SU-DHL-6 (cell line): ENCODE measurements around the gene SLC38A1.

Experiments used
- EZH2phosphoT487 ChIP-seq: fragments of 200-600 bp; sonication (generic), shearing (Covaris generic); conservative IDR thresholded peaks from 2 replicates; pipeline ENCODE4 v1.6.1; 2018; ENCODE audit warnings: mild to moderate bottlenecking, antibody characterized with exemption, low read length, moderate library complexity, mixed read lengths
- TF ChIP-seq, protein P1 (sequence below): fragments of 200-600 bp; sonication (generic); IDR thresholded peaks from one replicate; pipeline ENCODE4 v1.5.1; 2017; ENCODE audit warnings: antibody characterized with exemption, mild to moderate bottlenecking, low read length, moderate library complexity; ENCODE audit not compliant: insufficient read depth, poor library complexity, severe bottlenecking

DNA sequence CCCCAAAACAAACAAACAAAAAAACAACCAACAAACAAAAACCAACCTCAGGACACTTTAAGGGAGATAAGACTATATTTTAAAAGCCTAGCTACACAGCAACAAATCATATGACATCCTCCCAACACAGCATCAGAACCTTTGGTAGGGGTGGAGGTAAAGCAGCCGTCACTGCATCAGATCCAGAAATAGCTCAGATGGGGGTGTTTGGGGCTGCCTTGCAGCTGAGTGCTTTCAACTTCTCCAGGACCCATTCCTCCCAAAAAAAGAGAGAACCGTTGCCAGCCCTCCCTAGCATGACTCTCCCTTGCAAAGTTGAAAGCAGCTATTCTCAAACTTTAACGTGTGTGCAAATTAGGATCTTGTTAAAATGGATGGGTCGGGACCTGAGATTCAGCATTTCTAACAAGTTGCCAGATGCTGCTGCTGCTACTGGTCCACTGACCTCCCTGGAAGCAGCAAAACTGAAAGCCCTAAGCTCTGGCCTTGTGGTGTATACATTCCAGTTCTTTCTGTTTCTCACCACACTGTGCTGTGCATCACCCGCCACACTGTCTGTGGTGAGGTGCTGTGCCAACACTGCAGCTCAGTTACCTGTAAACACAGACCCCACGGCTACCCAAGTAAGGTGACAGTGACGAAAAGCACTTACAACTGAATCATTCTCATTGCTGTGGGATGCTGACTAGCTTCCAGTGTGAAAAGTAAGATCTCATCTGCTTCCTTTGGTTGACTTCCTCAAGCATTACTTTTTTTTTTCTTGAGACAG lies 54.0 kb downstream of the SLC38A1 start:
- TF ChIP-seq, protein P1, sequence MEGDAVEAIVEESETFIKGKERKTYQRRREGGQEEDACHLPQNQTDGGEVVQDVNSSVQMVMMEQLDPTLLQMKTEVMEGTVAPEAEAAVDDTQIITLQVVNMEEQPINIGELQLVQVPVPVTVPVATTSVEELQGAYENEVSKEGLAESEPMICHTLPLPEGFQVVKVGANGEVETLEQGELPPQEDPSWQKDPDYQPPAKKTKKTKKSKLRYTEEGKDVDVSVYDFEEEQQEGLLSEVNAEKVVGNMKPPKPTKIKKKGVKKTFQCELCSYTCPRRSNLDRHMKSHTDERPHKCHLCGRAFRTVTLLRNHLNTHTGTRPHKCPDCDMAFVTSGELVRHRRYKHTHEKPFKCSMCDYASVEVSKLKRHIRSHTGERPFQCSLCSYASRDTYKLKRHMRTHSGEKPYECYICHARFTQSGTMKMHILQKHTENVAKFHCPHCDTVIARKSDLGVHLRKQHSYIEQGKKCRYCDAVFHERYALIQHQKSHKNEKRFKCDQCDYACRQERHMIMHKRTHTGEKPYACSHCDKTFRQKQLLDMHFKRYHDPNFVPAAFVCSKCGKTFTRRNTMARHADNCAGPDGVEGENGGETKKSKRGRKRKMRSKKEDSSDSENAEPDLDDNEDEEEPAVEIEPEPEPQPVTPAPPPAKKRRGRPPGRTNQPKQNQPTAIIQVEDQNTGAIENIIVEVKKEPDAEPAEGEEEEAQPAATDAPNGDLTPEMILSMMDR, result no peak
- no peak for TF ChIP-seq EZH2phosphoT487
